Measurements from ENCODE around the gene CENPP.

Gene CENPP

GRCh38 chr9:92656537-92656925 is 330.8 kb downstream of the CENPP start:
- in situ Hi-C loops (cut with MboI; ENCODE audit: low sequenced_read_pairs, unreplicated experiment) = no loop called here
- DNase-seq (ENCODE audit: low spot score) = no peak
- TF ChIP-seq CTCF (IDR thresholded peaks at IDR 0.05; ENCODE audit: borderline replicate concordance, control extremely low read depth, extremely low read depth, insufficient read depth, missing control alignments) = no peak

GRCh38 chr9:92657296-92658094 is 331.7 kb downstream of the CENPP start:
- DNase-seq (ENCODE audit: low spot score) = no peak
- in situ Hi-C loops (cut with MboI; ENCODE audit: low sequenced_read_pairs, unreplicated experiment) = no loop called here

GRCh38 chr9:92658176-92658575 is 332.4 kb downstream of the CENPP start:
- no peak for DNase-seq (ENCODE audit: low spot score)
- in situ Hi-C loops (cut with MboI; ENCODE audit: low sequenced_read_pairs, unreplicated experiment) = no loop called here
- TF ChIP-seq CTCF (IDR thresholded peaks at IDR 0.05; ENCODE audit: borderline replicate concordance, control extremely low read depth, extremely low read depth, insufficient read depth, missing control alignments) = no peak

More at GRCh38 chr9:92657296-92658094, 331.7 kb downstream of the CENPP start:
- no peak for TF ChIP-seq CTCF (IDR thresholded peaks at IDR 0.05; ENCODE audit: borderline replicate concordance, control extremely low read depth, extremely low read depth, insufficient read depth, missing control alignments)

GRCh38 chr9:92658611-92659010 is 332.9 kb downstream of the CENPP start:
- no peak for DNase-seq (ENCODE audit: low spot score)
- in situ Hi-C loops (cut with MboI; ENCODE audit: low sequenced_read_pairs, unreplicated experiment) = no loop called here
- TF ChIP-seq CTCF (IDR thresholded peaks at IDR 0.05; ENCODE audit: borderline replicate concordance, control extremely low read depth, extremely low read depth, insufficient read depth, missing control alignments) = no peak

- DNase-seq (ENCODE audit: low spot score) = no peak
- no peak for TF ChIP-seq CTCF (IDR thresholded peaks at IDR 0.05; ENCODE audit: borderline replicate concordance, control extremely low read depth, extremely low read depth, insufficient read depth, missing control alignments)
- in situ Hi-C loops (cut with MboI; ENCODE audit: low sequenced_read_pairs, unreplicated experiment) = no loop called here
Measured at GRCh38 chr9:92659601-92660000, 333.8 kb downstream of the CENPP start.

GRCh38 chr9:92660266-92660665 is 334.5 kb downstream of the CENPP start:
- DNase-seq (ENCODE audit: low spot score) = no peak
- no peak for TF ChIP-seq CTCF (IDR thresholded peaks at IDR 0.05; ENCODE audit: borderline replicate concordance, control extremely low read depth, extremely low read depth, insufficient read depth, missing control alignments)
- in situ Hi-C loops (cut with MboI; ENCODE audit: low sequenced_read_pairs, unreplicated experiment) = no loop called here

Data from GM13976 (cell line).